HepG2 (cell line): Measurements from ENCODE around the gene APBB3. TPM values are rescaled to one million over a fixed set of nuclear protein-coding genes. Genes with fewer than 3 reads are reported as not detected.

Experiments used
- ASH2L ChIP-seq: fragments of 300-600, 200-600 bp; sonication (generic); IDR thresholded peaks from 2 replicates; pipeline ENCODE4 v1.7.0; 2017; ENCODE audit warnings: low read depth, mild to moderate bottlenecking, moderate library complexity, mixed read lengths, low read length; ENCODE audit not compliant: insufficient read length
- CREM ChIP-seq, 2 experiments: sonication (generic) in 1 of 2; formaldehyde crosslinking in 1 of 2; IDR thresholded peaks; 2 replicates each; pipeline versions ENCODE4 v1.4.0 to v1.6.1; 2016 to 2020; ENCODE audit warnings: antibody characterized with exemption in 1 of 2, mild to moderate bottlenecking in 1 of 2, missing genetic modification reagents in 1 of 2
- ELF1 ChIP-seq: sonication (generic); formaldehyde crosslinking; IDR thresholded peaks from 2 replicates; pipeline ENCODE4 v1.4.0; 2020; ENCODE audit warnings: missing genetic modification reagents
- HMGXB3 ChIP-seq: sonication (generic); formaldehyde crosslinking; IDR thresholded peaks from 2 replicates; pipeline ENCODE4 v1.4.0; 2020; ENCODE audit warnings: missing genetic modification reagents, borderline replicate concordance
- NAIF1 ChIP-seq: sonication (generic); formaldehyde crosslinking; IDR thresholded peaks from 2 replicates; pipeline ENCODE4 v1.5.0; 2020; ENCODE audit warnings: mild to moderate bottlenecking, missing genetic modification reagents, borderline replicate concordance
- NCOA2 ChIP-seq: sonication (generic); formaldehyde crosslinking; IDR thresholded peaks from 2 replicates; pipeline ENCODE4 v1.8.0; 2022; ENCODE audit warnings: inconsistent platforms
- NPAS2 ChIP-seq: sonication (generic); formaldehyde crosslinking; IDR thresholded peaks from 2 replicates; pipeline ENCODE4 v1.8.0; 2022; ENCODE audit warnings: mild to moderate bottlenecking, missing genetic modification reagents, borderline replicate concordance
- SIN3A ChIP-seq: IDR thresholded peaks from 2 replicates; pipeline ENCODE4 v1.6.1; 2011; ENCODE audit warnings: low read depth, mild to moderate bottlenecking, control low read depth, low read length, borderline replicate concordance
- SNRNP70 ChIP-seq: fragments of 200-400 bp; formaldehyde crosslinking; IDR thresholded peaks from 2 replicates; pipeline ENCODE4 v1.6.1; 2017; ENCODE audit warnings: mild to moderate bottlenecking, low read depth, low read length, moderate library complexity
- ZBTB1 ChIP-seq: sonication (generic); formaldehyde crosslinking; IDR thresholded peaks from 2 replicates; pipeline ENCODE4 v1.4.0; 2020; ENCODE audit warnings: missing genetic modification reagents, borderline replicate concordance
- ZBTB40 ChIP-seq, 2 experiments: fragments of 450-650 bp in 1 of 2; sonication (generic) in 1 of 2; formaldehyde crosslinking in 1 of 2; IDR thresholded peaks; 2 replicates each; pipeline versions ENCODE4 v1.6.1 to v1.8.0; 2016 to 2022; ENCODE audit warnings: antibody characterized with exemption in 1 of 2, mild to moderate bottlenecking in 1 of 2, missing genetic modification reagents in 1 of 2
- ZBTB7B ChIP-seq: sonication (generic); formaldehyde crosslinking; IDR thresholded peaks from 2 replicates; pipeline ENCODE4 v1.4.0; 2020; ENCODE audit warnings: missing genetic modification reagents
- ZNF101 ChIP-seq: sonication (generic); formaldehyde crosslinking; IDR thresholded peaks from 2 replicates; pipeline ENCODE4 v1.4.0; 2020; ENCODE audit warnings: mild to moderate bottlenecking, low read depth, missing genetic modification reagents, borderline replicate concordance
- ZNF7 ChIP-seq: IDR thresholded peaks from 2 replicates; pipeline ENCODE4 v1.6.1; 2016; ENCODE audit warnings: missing biosample characterization, missing genetic modification reagents
- polyA plus RNA-seq, 8 experiments: library from polyadenylated mRNA; depleted of rRNA in 3 of 8; stranded (reverse) in 7 of 8; unstranded in 1 of 8; fragments of >200 nt; fragmentation: Illumina TruSeq in 4 of 8; extraction: Trizol in 4 of 8; gene quantifications; 2 replicates each; pipeline versions ENCODE4 v1.2.1 to v1.2.3, GENCODE V29; 2011 to 2016; ENCODE audit warnings: low read depth in 4 of 8, missing spikeins in 1 of 8, mixed read lengths in 1 of 8; ENCODE audit not compliant: insufficient read depth in 1 of 8
- total RNA-seq, 5 experiments: library from RNA; depleted of rRNA; stranded (reverse); fragments of >200 nt; fragmentation: Illumina TruSeq; extraction: Trizol; gene quantifications; 2 replicates each; pipeline ENCODE4 v1.2.3, GENCODE V29; 2016; ENCODE audit warnings: low read depth in 1 of 5

APBB3 gene
- total and polyA plus RNA-seq, 2 of the 13 experiments (the other 11 are each of a cell fraction or from before 2014, with no cell fraction given): 0.38 to 0.78 TPM

DNA sequence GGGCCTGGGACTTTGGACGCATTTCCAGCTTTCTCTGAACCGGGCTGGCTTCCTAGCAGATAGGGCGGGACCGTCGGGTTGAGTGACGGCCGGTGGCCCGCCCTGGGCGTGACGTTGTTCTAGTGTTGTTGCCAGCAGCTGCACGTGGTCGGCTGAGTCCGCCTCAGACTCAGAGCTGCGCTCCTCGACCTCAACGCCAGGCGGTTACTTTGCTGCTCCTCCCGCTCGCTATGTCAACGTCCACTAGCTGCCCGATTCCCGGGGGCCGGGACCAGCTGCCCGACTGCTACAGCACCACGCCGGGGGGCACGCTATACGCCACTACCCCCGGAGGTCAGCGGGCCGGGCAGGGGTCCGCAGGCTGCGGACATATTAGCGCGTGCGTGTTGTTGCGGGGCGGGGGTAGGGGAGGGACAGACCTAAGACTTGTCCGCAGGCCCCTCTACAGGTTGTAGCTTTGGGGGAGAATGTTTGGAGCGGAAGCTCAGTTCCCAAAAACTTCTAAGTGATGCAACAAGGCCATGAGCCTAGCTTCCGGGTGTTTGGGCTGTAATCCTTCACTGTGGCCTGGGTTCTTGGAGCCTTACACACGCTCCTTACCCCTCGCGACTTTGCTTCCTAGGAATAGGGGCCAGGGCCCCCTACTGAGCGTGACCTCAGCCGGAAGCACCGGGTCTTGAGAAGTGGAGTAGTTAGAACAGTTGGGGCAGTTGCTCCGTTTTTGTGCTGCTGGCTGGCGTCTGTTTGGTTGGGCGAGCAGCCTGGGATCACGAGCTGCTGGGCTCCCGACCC lies 16.7 kb downstream of the APBB3 start, which contains the start of gene EIF4EBP3 (continued):
- TF ChIP-seq ZBTB40 (IDR thresholded peaks at IDR 0.05): no peak
- TF ChIP-seq ZBTB40 (CRISPR knock-in tag; IDR thresholded peaks at IDR 0.05): peak; percentile 29; the same call in 1 of the 2 replicates
- TF ChIP-seq ELF1 (CRISPR knock-in tag): peak; percentile 3
- peak; percentile 44; the same call in 1 of the 2 replicates for TF ChIP-seq NCOA2 (CRISPR knock-in tag)
- TF ChIP-seq ASH2L: no peak
- TF ChIP-seq ZNF7 (CRISPR knock-in tag): no peak
- peak; percentile 72; the same call in 1 of the 2 replicates for TF ChIP-seq SIN3A
- no peak for TF ChIP-seq ZBTB1
- no peak for TF ChIP-seq NPAS2
- peak; percentile 80 for TF ChIP-seq CREM (IDR thresholded peaks at IDR 0.05)
- no peak for TF ChIP-seq CREM (CRISPR knock-in tag; IDR thresholded peaks at IDR 0.05)
- no peak for TF ChIP-seq ZBTB7B
- no peak for TF ChIP-seq HMGXB3 (CRISPR knock-in tag)
- no peak for TF ChIP-seq NAIF1 (CRISPR knock-in tag)
- no peak for TF ChIP-seq SNRNP70
- no peak for TF ChIP-seq ZNF101
